Gastroesophageal sphincter (tissue), 3 donors: ENCODE results near the gene KCNQ4.

ENCODE experiments used
- POLR2A ChIP-seq, 2 donors: fragments of 450-650 bp; IDR thresholded peaks; one replicate each; pipeline ENCODE4 v1.6.1; 2017; ENCODE audit warnings: antibody characterized with exemption in 2 of 2, mild to moderate bottlenecking in 2 of 2, moderate library complexity in 1 of 2
- TF ChIP-seq, protein P1 (sequence below), 4 experiments: fragments of 200-600 bp in 2 of 4; fragments of 450-650 bp in 2 of 4; sonication (generic) in 1 of 4; IDR thresholded peaks; one replicate each; pipeline ENCODE4 v1.5.1; 2017 to 2019; ENCODE audit warnings: antibody characterized with exemption in 4 of 4, mild to moderate bottlenecking in 2 of 4, moderate library complexity in 2 of 4

DNA sequence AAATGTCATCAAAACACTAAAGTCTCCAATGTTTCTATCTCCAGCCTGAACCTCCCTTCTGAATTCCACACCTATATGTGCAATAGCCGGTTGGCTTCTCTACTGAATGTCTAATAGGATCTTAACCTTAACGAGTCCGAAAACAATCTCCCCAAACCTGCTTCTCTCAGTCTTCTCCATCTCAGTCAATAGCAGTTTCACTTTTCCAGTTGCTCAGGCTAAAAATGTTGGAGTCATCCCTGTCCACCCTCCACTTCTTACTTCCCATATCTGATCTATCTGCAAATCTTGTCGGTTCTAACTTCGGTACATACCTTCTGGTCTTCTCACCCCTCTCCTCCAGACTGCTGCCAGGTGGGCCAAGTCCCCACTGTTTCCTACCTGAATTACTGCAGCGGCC lies 104.1 kb downstream of the KCNQ4 start:
- TF ChIP-seq, protein P1, sequence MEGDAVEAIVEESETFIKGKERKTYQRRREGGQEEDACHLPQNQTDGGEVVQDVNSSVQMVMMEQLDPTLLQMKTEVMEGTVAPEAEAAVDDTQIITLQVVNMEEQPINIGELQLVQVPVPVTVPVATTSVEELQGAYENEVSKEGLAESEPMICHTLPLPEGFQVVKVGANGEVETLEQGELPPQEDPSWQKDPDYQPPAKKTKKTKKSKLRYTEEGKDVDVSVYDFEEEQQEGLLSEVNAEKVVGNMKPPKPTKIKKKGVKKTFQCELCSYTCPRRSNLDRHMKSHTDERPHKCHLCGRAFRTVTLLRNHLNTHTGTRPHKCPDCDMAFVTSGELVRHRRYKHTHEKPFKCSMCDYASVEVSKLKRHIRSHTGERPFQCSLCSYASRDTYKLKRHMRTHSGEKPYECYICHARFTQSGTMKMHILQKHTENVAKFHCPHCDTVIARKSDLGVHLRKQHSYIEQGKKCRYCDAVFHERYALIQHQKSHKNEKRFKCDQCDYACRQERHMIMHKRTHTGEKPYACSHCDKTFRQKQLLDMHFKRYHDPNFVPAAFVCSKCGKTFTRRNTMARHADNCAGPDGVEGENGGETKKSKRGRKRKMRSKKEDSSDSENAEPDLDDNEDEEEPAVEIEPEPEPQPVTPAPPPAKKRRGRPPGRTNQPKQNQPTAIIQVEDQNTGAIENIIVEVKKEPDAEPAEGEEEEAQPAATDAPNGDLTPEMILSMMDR (IDR thresholded peaks at IDR 0.05), result no peak
- no peak for TF ChIP-seq POLR2A (IDR thresholded peaks at IDR 0.05)
